Karpas-422 (cell line): Measurements from ENCODE around the gene C2orf78. TPM values are rescaled to one million over a fixed set of nuclear protein-coding genes. Genes with fewer than 3 reads are reported as not detected.
"Not testable (repeated sequence)": the region's sequence is repeated elsewhere in the genome, so short reads cannot be mapped to it uniquely, and the experiment has no call there.

ENCODE experiments used
- DNase-seq: peaks from one replicate; pipeline ENCODE4 v3.0.0-alpha.2; 2015
- H2AFZ ChIP-seq: fragments of 200-600 bp; sonication (generic); 2 replicates; pipeline ENCODE4 v1.6.1; 2014; ENCODE audit warnings: antibody characterized with exemption, low read length, mixed read lengths
- H3K27ac ChIP-seq: fragments of 200-600 bp; sonication (generic); 2 replicates; pipeline ENCODE4 v1.5.1; 2014; ENCODE audit warnings: mild to moderate bottlenecking, low read length, moderate library complexity
- H3K27me3 ChIP-seq: fragments of 200-600 bp; sonication (generic); 2 replicates; pipeline ENCODE4 v1.6.1; 2014; ENCODE audit warnings: low read length, mixed read lengths
- H3K36me3 ChIP-seq: fragments of 200-600 bp; sonication (generic); 2 replicates; pipeline ENCODE4 v1.6.1; 2014; ENCODE audit warnings: low read length, mixed read lengths; ENCODE audit not compliant: insufficient read depth
- H3K4me1 ChIP-seq: fragments of 200-600 bp; sonication (generic); 2 replicates; pipeline ENCODE4 v1.6.1; 2014; ENCODE audit warnings: mild to moderate bottlenecking, low read length, mixed read lengths
- H3K4me2 ChIP-seq: fragments of 200-600 bp; sonication (generic); 2 replicates; pipeline ENCODE4 v1.6.1; 2014; ENCODE audit warnings: low read length, low read depth, mild to moderate bottlenecking; ENCODE audit not compliant: poor library complexity, severe bottlenecking
- H3K4me3 ChIP-seq: fragments of 200-600 bp; sonication (generic); 2 replicates; pipeline ENCODE4 v1.5.1; 2014; ENCODE audit warnings: mild to moderate bottlenecking, antibody characterized with exemption, low read length, mixed read lengths
- H3K79me2 ChIP-seq: fragments of 200-600 bp; sonication (generic); 2 replicates; pipeline ENCODE4 v1.6.1; 2014; ENCODE audit warnings: mild to moderate bottlenecking, low read length, mixed read lengths
- H3K9ac ChIP-seq: fragments of 200-600 bp; sonication (generic); 2 replicates; pipeline ENCODE4 v1.6.0; 2014; ENCODE audit warnings: low read length
- H3K9me2 ChIP-seq: fragments of 200-600 bp; sonication (generic), shearing (Covaris generic); replicated peaks from 2 replicates; pipeline ENCODE4 v1.6.0; 2014; ENCODE audit warnings: mild to moderate bottlenecking, low read length, moderate library complexity; ENCODE audit not compliant: insufficient read depth
- H3K9me3 ChIP-seq: fragments of 300-700, 200-600 bp; sonication (generic); 2 replicates; pipeline ENCODE4 v1.6.1; 2014; ENCODE audit warnings: low read length, mixed read lengths
- H4K20me1 ChIP-seq: fragments of 200-600 bp; sonication (generic); 2 replicates; pipeline ENCODE4 v1.6.1; 2014; ENCODE audit warnings: mild to moderate bottlenecking, antibody characterized with exemption, low read length, low read depth; ENCODE audit not compliant: insufficient read depth
- total RNA-seq: library from RNA; depleted of rRNA; stranded (reverse); fragments of >200 nt; shearing (Covaris generic); gene quantifications from 2 replicates; pipeline ENCODE4 v1.2.3, GENCODE V29; 2014; ENCODE audit warnings: low replicate concordance

The C2orf78 gene
- total RNA-seq, 1 experiment from 2014 or later, result not detected

- no peaks in the 10 kb centered on the region for H3K79me2 ChIP-seq
- no peak for DNase-seq
- H2AFZ ChIP-seq, result no peak overlapping the region
- no peaks in the 10 kb centered on the region for H3K4me1 ChIP-seq
- H3K27ac ChIP-seq, result no peak overlapping the region
- peaks cover 26% of the 10 kb centered on the region for H3K36me3 ChIP-seq
- no peaks in the 10 kb centered on the region for H3K27me3 ChIP-seq
- H3K9ac ChIP-seq, result no peak overlapping the region
- no peaks in the 10 kb centered on the region for H3K9me3 ChIP-seq
- no peaks in the 10 kb centered on the region for H4K20me1 ChIP-seq
- H3K4me3 ChIP-seq, result no peak overlapping the region
- no peaks in the 10 kb centered on the region for H3K9me2 ChIP-seq
- H3K4me2 ChIP-seq, result no peak overlapping the region
These were observed 34.7 kb upstream of the C2orf78 start for GRCh38 chr2:73749314-73749713.

DNA sequence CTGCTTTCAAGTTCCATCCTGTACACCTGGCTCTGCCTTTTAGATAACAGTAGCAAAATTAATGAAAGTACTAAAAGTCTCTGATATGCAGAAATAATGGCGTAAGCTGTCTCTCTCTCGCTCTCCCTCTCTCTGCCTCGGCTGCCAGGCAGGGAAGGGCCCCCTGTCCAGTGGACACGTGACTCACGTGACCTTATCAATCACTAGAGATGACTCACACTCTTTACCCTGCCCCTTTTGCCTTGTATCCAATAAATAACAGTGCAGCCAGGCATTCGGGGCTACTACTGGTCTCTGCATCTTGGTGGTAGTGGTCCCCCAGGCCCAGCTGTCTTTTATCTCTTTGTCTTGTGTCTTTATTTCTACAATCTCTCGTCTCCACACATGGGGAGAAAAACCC is 29.7 kb upstream of the C2orf78 start:
- not testable (repeated sequence) for H3K4me1 ChIP-seq, H3K79me2 ChIP-seq, H4K20me1 ChIP-seq, H3K4me2 ChIP-seq, DNase-seq, H3K27ac ChIP-seq, H2AFZ ChIP-seq, H3K4me3 ChIP-seq, H3K9me2 ChIP-seq, H3K27me3 ChIP-seq, H3K9me3 ChIP-seq, H3K9ac ChIP-seq
- peaks cover 31% of the 10 kb centered on the region for H3K36me3 ChIP-seq

GRCh38 chr2:73759285-73759764 is 24.7 kb upstream of the C2orf78 start:
- H2AFZ ChIP-seq, result no peak overlapping the region

DNA sequence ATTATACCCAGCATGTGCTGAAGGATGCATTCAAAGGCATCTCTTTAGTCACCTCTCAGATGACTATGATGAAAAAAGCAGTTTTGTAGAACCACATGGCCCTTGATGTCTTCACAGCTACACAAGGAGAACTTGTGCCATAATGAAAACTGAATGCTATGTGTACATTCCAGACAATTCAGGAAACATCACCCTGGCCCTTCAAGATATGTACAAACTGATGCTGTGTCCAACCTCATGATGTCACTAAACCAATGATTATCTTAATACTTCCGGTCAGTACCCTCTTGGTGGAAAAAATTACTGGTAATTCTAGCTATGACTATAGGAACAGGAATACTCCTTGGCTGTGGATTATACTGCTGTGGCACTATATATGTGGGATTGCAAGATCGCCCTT is 24.1 kb upstream of the C2orf78 start:
- Histone ChIP-seq H3K4me2 (no peak overlapping the region), H3K27me3 (no peaks in the 10 kb centered on the region), H2AFZ (no peak overlapping the region), H3K27ac (no peak overlapping the region), H3K9ac (no peak overlapping the region), H3K9me2 (no peaks in the 10 kb centered on the region), H3K9me3 (no peaks in the 10 kb centered on the region), H3K36me3 (peaks cover 68% of the 10 kb centered on the region), H3K4me1 (no peaks in the 10 kb centered on the region), H3K79me2 (no peaks in the 10 kb centered on the region), H4K20me1 (no peaks in the 10 kb centered on the region), H3K4me3 (no peak overlapping the region)
- DNase-seq, result no peak

More at GRCh38 chr2:73759285-73759764, 24.7 kb upstream of the C2orf78 start:
- H3K79me2 ChIP-seq, result no peaks in the 10 kb centered on the region
- H3K27me3 ChIP-seq, result no peaks in the 10 kb centered on the region
- no peak overlapping the region for H3K9ac ChIP-seq
- DNase-seq, result no peak
- H4K20me1 ChIP-seq, result no peaks in the 10 kb centered on the region
- H3K4me2 ChIP-seq, result no peak overlapping the region
- H3K27ac ChIP-seq, result no peak overlapping the region
- no peaks in the 10 kb centered on the region for H3K9me3 ChIP-seq
- peaks cover 65% of the 10 kb centered on the region for H3K36me3 ChIP-seq
- H3K9me2 ChIP-seq, result no peaks in the 10 kb centered on the region
- H3K4me1 ChIP-seq, result no peaks in the 10 kb centered on the region
- no peak overlapping the region for H3K4me3 ChIP-seq

DNA sequence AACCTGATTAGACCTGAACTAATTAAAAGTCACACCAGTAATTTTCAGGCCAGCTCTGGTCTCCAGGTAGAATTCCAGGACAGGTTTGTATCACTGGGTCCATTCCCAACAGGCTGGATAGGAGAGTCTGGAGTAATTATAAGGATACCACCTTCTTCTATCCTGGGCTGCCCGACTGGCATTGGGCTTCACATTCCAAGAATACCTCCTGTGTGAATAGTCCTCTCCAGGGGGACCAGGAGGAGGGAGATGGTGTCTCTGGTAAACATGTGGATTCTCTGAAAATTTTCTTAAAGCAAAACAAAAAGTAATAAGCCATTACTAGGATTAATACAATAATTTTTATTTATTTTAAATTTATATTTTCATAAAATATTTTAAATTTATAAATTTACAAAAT is 21.4 kb upstream of the C2orf78 start:
- H3K9me2 ChIP-seq, result no peaks in the 10 kb centered on the region
- no peaks in the 10 kb centered on the region for H4K20me1 ChIP-seq
- H3K27me3 ChIP-seq, result no peaks in the 10 kb centered on the region
- H3K4me3 ChIP-seq, result no peak overlapping the region
- no peak overlapping the region for H3K27ac ChIP-seq
- no peak overlapping the region for H3K9ac ChIP-seq
- no peaks in the 10 kb centered on the region for H3K4me1 ChIP-seq
- H3K4me2 ChIP-seq, result no peak overlapping the region
- H3K79me2 ChIP-seq, result peaks cover 2% of the 10 kb centered on the region
- no peaks in the 10 kb centered on the region for H3K9me3 ChIP-seq
- no peak overlapping the region for H2AFZ ChIP-seq
- no peak for DNase-seq
- peaks cover 76% of the 10 kb centered on the region for H3K36me3 ChIP-seq

GRCh38 chr2:73764945-73765344 is 19.0 kb upstream of the C2orf78 start:
- H3K79me2 ChIP-seq, result peaks cover 18% of the 10 kb centered on the region
- H3K27ac ChIP-seq, result no peak overlapping the region
- H3K4me1 ChIP-seq, result no peaks in the 10 kb centered on the region
- H2AFZ ChIP-seq, result no peak overlapping the region
- no peaks in the 10 kb centered on the region for H3K27me3 ChIP-seq
- no peak overlapping the region for H3K4me2 ChIP-seq
- H3K9me2 ChIP-seq, result no peaks in the 10 kb centered on the region
- no peak overlapping the region for H3K4me3 ChIP-seq
- no peak for DNase-seq
- no peaks in the 10 kb centered on the region for H4K20me1 ChIP-seq
- H3K36me3 ChIP-seq, result peaks cover 80% of the 10 kb centered on the region
- H3K9ac ChIP-seq, result no peak overlapping the region
- H3K9me3 ChIP-seq, result no peaks in the 10 kb centered on the region

- Histone ChIP-seq H3K79me2 (peaks cover 23% of the 10 kb centered on the region), H3K4me3 (no peak overlapping the region), H3K27ac (no peak overlapping the region), H3K9ac (no peak overlapping the region), H3K36me3 (peaks cover 74% of the 10 kb centered on the region), H3K4me2 (no peak overlapping the region), H3K9me2 (no peaks in the 10 kb centered on the region), H3K4me1 (no peaks in the 10 kb centered on the region), H3K27me3 (no peaks in the 10 kb centered on the region), H3K9me3 (no peaks in the 10 kb centered on the region), H4K20me1 (no peaks in the 10 kb centered on the region), H2AFZ (no peak overlapping the region)
- DNase-seq, result no peak
These were observed 17.6 kb upstream of the C2orf78 start for GRCh38 chr2:73766349-73766748.

GRCh38 chr2:73766994-73767393 is 17.0 kb upstream of the C2orf78 start:
- H3K36me3 ChIP-seq, result peaks cover 70% of the 10 kb centered on the region
- no peaks in the 10 kb centered on the region for H3K27me3 ChIP-seq

DNA sequence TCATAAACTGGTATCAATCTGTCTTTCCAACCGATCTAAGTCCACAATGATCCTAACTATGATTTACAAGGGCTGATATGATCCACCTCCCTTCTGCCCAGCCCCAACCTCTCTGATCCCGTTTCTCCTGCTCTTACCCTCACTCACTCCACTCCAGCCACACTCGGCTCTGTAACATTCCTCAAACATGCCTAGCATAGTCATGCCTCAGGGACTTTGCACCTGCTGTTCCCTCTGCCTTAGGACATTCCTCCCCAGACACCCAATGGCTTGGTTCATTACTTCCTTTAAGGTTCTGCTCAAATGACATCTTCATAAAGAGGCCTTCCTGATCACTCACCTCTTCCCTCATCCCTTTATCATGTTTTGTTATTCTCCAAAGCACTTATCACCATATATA is 13.3 kb upstream of the C2orf78 start:
- no peak overlapping the region for H2AFZ ChIP-seq
- no peak overlapping the region for H3K9ac ChIP-seq
- no peak overlapping the region for H3K4me2 ChIP-seq
- H3K27ac ChIP-seq, result no peak overlapping the region
- peaks cover 70% of the 10 kb centered on the region for H3K36me3 ChIP-seq
- peaks cover 47% of the 10 kb centered on the region for H3K79me2 ChIP-seq
- H4K20me1 ChIP-seq, result no peaks in the 10 kb centered on the region
- DNase-seq, result no peak
- H3K9me3 ChIP-seq, result no peaks in the 10 kb centered on the region
- no peak overlapping the region for H3K4me3 ChIP-seq
- no peaks in the 10 kb centered on the region for H3K4me1 ChIP-seq
- H3K9me2 ChIP-seq, result no peaks in the 10 kb centered on the region
- no peaks in the 10 kb centered on the region for H3K27me3 ChIP-seq

More at GRCh38 chr2:73766994-73767393, 17.0 kb upstream of the C2orf78 start:
- Histone ChIP-seq H2AFZ (no peak overlapping the region), H3K9me2 (no peaks in the 10 kb centered on the region), H3K27ac (no peak overlapping the region), H3K4me2 (no peak overlapping the region), H3K4me3 (no peak overlapping the region), H3K79me2 (peaks cover 24% of the 10 kb centered on the region), H3K4me1 (no peaks in the 10 kb centered on the region), H3K9ac (no peak overlapping the region), H3K9me3 (no peaks in the 10 kb centered on the region), H4K20me1 (no peaks in the 10 kb centered on the region)
- no peak for DNase-seq
